ENCODE data around the gene TFF3.

Gene TFF3

GRCh38 chr21:42319376-42319775, 4.2 kb upstream of the TFF3 start:
- DNase-seq = no peak

GRCh38 chr21:42317826-42318746, 2.9 kb upstream of the TFF3 start:
- no peak for DNase-seq

DNA sequence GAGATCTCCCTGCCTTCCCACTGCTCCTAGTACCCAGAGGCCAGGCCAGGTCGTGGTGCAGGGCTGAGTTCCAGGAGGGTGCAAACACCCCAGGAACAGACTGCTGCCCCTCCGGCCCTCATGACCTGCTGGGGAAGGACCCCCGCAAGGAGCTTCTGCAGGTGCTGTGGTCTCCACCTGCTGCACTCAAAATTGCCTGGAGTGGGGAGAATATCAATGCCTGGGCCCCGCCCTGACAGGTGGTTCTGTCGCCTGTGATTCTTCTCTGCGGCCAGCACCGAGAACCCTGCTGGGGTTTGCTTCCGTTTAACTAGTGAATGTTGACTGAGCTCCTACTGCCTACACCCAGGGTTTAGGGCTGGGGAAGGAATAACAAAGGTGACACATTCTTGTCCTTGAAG, 2.1 kb upstream of the TFF3 start:
- no peak for DNase-seq

- no peak for DNase-seq
Measured at GRCh38 chr21:42316891-42317290, 1.7 kb upstream of the TFF3 start.

DNA sequence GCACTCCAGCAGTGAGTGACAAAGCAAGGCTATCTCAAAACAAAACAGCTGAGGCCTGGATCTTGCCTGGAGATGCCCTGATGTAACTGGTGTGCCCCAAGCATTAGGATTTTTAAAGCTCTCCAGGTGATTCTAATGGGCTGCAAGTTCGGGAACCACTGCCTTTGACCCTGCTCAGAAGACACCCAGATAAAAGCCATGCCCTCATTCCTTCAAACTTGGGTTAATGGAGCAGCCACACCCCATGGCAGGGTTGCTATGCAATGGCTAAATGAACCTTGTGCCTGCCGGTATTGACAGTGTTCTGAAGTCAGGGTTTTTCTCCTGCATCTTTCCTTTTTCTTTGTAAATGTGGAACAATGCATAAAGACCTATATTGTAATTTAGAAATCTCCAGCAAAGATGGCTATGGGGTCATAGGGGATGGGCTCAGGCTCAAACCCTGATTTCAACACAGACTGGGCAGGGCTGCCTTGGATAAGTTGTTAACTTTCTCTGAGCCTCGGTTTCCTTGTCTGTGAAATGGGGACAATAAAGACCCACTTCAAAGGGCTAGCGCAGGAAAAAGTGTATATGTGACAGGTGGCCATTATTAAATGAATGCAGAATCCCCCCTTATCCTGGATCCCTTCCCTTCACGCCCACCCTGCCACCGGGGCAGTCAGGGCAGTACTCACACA, 453 bp downstream of the TFF3 start:
- no peak for DNase-seq

DNA sequence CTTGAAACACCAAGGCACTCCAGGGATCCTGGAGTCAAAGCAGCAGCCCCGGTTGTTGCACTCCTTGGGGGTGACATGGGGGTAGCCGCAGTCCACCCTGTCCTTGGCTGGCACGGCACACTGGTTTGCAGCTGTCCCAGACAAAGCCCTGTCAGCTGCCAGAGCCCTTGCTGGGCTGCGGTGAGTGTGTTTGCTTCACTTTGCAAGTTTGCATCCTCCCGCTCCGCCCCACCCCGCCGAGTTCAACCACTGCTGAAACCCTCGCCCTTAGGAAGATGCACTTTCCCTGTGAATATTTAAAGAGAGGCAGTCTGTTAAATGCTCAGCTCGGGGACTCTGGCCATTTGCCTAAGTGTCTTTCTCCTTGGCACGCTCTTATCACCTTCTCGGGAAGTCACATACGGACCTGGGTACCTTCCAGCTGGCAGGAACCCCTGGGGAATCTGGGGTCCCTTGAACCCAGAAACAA, 1.7 kb downstream of the TFF3 start:
- no peak for DNase-seq

DNA sequence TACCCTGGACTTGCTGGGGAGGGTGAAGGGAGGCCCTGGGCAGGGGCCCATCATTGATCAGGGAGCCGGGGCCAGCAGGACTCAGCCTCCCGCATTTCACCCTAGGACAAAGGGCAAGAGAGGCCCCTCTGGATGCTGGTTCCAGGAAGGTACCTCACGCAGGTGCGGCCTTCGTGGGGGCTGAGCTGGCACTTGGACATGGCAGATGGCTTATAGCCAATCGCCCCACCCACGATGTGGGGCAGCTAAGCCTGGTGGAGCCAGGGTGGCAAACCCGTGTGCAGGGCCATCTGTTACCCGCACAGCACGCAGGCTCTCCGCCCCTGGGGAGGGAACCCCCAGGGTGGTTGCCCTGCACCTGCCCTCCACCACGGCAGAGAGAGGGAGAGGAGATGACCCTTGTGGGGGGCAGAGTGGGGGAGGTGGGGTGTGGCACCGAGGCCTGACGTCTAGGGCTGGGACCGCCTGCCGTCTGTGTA, 2.5 kb downstream of the TFF3 start:
- no peak for DNase-seq

DNA sequence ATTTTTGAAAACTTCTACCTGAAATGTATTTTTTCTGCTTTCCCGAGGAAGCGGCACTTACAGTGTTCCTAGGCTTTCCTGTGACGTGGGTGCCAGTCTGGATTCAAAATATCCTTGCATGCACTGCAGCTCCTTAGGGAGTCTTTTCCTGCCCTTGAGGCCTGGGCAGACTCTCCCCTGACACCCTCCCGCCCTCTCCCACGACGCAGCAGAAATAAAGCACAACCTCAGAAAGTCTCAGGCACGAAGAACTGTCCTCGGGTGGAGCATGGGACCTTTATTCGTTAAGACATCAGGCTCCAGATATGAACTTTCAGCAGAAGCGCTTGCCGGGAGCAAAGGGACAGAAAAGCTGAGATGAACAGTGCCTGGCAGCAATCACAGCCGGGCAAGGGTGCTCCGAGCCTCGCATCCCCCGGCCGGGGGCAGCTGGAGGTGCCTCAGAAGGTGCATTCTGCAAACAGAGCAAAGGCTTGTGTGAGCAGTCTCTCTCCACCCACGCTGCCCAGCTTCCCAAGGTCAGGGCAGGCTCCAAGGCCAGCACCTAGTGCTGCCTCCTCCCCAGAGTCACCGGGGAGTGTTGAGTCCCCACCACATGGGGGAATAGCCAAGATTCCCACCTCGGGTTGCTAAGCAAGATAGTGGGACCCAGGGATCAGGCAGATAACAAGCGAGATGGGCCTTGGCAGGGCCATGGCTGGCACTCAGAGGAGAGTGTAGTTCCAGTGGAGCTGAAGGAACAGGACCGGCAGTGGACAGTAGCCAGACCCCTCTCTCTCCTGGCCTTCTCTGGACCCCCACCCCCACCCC, 3.2 kb downstream of the TFF3 start:
- no peak for DNase-seq

- no peak for DNase-seq
Measured at GRCh38 chr21:42311160-42311559, 4.0 kb downstream of the TFF3 start.

GRCh38 chr21:42310411-42311001, 4.7 kb downstream of the TFF3 start:
- no peak for DNase-seq

- DNase-seq = peak; percentile 83
Measured at GRCh38 chr21:42309753-42310213, 5.4 kb downstream of the TFF3 start.

DNA sequence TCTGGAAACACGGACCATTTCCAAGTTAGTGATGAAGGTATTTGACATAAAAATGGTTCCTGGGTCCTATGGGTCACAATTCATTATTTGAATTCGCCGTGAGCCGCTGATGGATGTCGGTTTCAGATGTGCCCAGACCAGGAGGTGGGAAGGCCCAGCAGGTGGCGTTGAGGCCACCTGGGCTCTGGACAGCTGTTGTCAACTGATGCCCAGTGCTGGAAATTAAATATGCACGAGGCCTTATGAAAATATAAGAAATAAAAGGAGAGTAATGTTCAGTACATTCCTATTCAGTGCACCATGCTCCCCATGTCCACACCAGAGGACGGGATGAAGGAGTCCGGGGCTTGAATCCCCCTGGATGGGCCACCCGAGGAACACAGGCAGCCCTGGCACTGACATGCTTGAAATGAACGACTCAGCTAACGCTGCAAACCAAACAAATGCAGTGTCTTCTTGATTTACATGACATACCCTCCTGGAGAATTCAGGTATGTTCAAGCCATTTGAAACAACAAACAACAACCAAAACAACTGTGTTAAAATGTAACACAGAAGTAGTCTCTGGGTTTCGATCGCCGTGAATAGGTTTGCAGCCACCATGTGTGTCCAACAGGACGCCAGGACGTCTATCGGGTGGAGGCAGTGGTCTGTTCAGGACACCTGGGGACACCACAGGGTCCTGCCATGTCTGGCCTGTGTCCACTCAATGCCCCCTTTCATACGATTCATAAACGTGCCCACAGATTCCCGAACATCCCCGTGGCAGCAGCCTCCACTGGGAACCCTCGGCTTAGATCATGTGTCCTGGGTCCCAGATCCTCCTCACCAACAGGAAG, 6.1 kb downstream of the TFF3 start:
- no peak for DNase-seq

- no peak for DNase-seq
Measured at GRCh38 chr21:42308161-42308913, 6.9 kb downstream of the TFF3 start.

- DNase-seq = no peak
Measured at GRCh38 chr21:42307106-42307505, 8.1 kb downstream of the TFF3 start.

GRCh38 chr21:42306366-42307035, 8.7 kb downstream of the TFF3 start:
- no peak for DNase-seq

GRCh38 chr21:42305707-42306147, 9.5 kb downstream of the TFF3 start:
- no peak for DNase-seq

DNA sequence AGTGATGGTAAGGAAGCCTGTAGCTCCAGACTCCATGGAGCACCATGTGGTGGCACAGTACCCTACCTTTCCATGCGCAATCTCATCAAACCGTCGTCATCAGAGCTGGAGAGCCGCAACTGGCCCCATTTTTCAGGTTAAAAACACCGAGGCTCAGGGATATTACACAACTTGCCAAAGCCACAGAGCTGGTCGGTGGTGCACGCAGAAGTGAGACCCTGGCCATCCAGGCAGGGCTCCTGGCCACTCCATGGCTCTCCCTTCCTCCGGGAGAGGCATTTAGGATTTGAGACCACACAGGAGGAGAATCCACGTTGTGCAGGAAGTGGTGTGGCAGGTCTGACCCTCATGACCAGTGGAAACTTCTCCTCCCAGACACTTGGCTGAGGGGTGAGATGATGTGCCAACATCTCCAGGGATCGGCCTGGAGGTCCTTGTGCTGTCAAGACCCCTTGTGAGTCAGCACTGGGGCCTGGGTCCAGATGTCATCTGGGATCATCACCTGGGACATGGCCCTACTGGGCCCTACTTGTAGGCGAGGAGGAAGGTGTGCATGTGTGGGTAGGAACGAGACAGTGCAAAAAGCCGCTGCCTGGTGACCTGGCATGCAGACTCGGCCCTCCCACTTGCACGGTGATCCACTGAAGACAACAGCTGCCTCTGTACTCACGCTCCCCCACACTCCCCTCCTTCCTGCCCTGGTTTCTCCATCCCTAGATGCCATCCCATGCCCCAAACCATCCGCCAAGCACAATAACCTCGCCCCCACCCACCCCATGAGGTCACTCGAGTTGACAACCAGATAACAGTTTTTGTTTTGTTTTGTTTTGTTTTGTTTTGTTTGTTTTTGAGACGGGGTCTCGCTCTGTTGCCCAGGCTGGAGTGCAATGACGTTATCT, 10.4 kb downstream of the TFF3 start:
- no peak for DNase-seq

- DNase-seq = no peak
Measured at GRCh38 chr21:42303443-42303842, 11.8 kb downstream of the TFF3 start.

- no peak for DNase-seq
Measured at GRCh38 chr21:42302794-42303193, 12.4 kb downstream of the TFF3 start.

All from activated CD4-positive, alpha-beta T cell treated with anti-CD3 and anti-CD28 coated beads for 48 hours (primary cell).